OCI-M2 (cell line): Measurements from ENCODE around the gene KRT13.

Experiments used
- DNase-seq: peaks from one replicate; lab custom pipeline; 2025; ENCODE audit not compliant: unreplicated experiment; lab: John Stamatoyannopoulos, UW

Gene KRT13

GRCh38 chr17:41498276-41498675 is 7.1 kb downstream of the KRT13 start:
- no peak for DNase-seq

DNA sequence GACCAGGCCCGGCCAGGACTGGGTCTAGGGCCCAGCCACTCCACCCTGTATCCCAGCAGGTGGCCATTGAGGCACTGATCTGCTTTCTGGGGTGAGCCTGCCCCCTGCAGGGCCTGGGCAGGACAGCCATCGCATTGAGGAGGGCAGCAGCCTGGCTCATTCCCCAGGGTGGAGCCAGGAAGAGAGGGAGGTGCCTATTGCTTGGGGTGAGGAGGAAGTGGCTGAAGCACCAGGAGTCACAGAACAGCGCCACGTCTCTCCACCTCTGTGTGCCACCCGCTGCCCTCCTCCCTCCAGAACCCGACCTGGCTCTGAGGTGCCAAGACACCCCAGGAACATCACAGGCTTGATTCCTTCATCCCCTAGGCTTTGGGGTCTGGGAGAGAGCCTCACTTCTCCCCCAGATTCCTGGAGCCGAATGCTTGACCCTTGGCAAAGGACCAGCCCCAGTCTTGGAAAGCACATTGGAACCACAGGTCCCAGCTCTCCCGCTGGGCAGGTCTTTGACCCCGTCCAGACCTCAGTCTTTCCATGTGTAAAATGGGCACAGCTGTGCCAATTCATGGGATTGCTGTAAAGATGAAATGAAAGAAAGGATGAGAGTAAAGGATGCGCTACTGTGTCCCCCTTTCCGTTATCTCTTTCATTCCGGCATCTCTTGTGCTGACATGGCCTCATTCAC is 8.5 kb downstream of the KRT13 start:
- DNase-seq, result no peak

DNA sequence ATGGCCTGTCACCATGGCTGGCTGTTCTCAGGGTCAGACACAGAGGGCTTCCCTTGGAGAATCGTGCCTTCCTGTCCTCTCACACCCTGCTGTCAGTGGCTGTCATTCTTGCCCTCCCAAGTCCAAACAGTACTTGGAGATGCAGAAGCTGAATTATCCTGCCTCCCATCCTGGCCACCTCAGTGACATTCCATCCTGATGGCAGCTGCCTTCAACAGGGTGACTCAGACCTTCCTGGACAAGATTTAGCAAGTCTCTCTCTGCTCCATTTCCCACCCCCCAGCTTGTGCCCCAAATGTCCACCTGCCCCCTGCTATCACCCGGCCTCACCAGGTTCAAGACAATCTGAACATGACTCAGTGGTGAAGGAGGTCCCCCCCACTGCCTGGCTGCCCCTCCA is 10.9 kb downstream of the KRT13 start:
- DNase-seq, result no peak

DNA sequence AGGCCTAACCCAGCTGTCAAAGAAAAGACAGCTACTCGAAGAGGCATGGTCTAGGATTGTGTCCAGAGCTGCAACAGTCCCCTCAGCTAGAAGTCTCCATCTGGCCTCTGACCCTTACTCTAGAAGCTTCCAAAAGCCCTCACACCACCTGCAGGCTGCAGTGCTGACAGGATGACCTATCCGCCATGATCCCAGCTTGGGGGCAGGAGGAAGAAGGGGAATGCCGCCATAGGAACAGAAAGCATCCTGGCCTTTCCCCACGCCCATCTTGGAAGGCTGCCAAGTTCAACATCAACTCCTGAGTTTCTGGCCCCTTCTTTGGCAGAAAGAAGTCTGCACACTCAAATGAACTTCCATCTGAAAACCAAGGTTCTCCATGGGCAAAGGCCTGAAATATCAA is 12.6 kb downstream of the KRT13 start:
- DNase-seq, result no peak

DNA sequence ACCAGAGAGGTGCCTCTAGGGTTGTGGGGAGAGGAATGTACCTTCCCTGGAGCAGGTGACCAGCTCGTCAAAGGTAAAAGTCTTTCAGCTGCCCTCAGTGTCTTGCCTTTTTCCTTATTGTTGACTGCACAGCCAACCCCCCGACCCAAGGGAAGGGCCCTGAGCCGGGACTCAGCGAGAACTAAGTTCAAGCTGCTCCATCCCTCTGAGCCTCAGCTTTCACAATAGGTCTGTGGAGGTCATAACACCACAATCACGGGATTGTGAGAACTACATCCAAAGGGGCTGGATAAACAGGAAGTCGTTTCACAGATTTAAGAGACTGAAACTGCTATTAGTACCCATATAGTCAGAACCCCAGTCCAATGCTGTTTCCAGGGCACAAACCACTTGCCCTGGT is 13.1 kb downstream of the KRT13 start:
- no peak for DNase-seq

DNA sequence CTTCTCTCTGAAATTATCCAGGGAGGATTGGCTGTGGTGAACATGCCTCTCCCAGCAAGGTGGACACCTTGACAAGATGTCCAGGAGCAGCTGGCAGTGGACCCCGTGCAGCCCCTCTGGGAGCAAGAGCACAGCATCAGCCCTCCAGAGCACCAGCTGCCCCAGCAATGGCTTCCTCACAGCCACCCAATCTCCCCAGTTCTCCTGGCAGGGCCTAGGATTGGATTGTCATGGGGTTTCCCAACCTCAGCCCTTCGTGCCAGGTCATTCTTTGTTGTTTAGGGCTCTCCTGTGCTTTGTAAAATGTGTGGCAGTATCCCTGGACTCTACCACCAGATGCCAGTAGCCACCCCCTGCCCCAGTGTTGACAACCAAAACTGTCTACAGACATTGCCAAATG is 13.9 kb downstream of the KRT13 start:
- no peak for DNase-seq

GRCh38 chr17:41490000-41490990 is 15.1 kb downstream of the KRT13 start:
- DNase-seq, result no peak

GRCh38 chr17:41489531-41489930 is 15.9 kb downstream of the KRT13 start, which contains the start of gene KRT36:
Gene KRT36, minus strand, starts transcription at chr17:41489910. Its CDS starts 46 bp downstream, at chr17:41489864.
- no peak for DNase-seq

DNA sequence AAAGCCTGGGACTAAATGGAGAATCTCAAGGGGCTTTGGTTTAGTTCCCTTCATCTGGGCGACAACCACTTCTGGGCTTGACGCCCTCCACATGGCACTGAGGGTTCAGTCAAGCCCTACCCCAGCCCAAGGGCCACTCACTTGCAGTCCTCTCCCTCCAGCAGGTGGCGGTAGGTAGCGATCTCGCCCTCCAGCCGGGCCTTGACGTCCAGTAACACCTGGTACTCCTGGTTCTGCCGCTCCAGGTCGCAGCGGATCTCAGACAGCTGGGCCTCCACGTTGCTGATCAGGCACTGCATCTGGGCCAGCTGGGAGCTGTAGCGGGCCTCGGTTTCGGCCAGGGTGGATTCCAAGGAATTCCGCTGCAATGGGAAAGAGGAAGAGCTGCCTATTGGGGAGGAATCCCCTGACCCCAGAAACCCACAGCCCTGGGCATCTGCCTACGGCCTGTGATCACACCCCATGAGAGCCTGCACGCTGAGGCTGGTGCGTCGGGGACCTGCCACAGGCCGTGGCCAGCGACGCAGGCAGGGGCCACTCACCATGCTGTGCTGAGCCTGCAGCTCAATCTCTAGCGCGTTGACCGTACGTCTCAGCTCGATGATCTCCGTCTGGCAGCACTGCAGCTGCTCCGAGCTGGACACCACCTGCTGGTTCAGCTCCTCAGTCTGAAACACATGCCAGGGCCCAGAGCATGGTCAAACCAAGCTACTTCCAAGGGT is 18.4 kb downstream of the KRT13 start:
- no peak for DNase-seq

DNA sequence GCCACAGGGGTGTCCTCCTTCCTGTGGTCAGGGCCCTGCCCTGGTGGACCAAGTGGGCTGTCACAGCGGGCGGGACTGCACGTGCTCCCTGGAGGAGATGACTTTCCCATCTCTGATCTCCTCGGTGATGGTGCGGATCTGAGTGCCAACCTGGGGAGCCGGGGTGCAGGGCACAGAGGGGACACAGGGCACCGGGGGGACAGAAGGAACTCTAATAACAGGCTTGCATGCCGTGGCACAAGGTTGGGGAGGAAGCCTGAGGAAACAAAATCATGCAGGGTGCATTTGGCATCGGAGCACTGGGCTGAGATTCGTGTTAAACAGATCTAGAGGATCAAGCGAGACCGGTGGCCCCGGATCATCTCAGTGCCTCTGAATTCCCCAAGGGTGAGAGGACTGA is 19.1 kb downstream of the KRT13 start:
- no peak for DNase-seq

- DNase-seq, result no peak
Observed at GRCh38 chr17:41484920-41485904, 20.2 kb downstream of the KRT13 start.

DNA sequence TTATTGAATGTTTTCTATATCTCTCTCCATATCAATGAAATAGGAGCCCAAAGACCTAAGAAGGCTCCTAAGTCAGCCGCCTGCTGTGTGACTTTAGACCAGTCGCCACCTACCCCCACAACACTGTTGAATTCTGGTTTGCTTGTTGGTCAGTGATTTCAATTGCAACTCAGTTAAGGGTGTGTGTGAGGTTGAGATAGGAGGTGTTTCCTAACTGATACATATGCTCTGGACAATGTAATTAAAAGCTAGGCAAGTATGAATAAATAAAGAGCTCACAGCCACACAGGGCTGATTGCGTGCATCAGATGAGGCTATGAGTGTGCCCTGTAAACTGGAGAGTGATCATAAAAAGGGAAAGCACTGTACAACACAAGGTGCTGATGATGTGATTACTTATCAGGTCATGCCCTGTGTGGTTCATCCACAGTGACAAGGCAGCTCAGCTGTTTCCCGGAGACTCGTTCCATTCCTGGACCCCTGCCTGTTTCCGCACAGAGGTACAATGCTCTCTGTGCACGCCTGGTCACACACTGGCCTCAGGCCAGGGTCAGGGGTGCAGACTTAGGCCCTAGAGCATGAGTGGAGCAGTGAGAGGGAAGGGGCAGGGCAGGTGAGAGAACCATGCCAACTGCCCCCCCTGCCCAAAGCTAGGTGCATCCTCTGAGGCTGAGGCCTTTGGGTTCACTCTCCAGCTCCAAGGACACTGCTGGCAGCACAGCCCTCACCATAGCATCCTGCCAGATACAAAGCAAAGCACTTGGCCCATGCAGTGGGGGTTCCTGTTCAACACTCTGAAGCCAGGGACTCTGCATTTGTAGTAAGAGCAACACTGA is 21.2 kb downstream of the KRT13 start:
- no peak for DNase-seq

- DNase-seq, result no peak
Observed at GRCh38 chr17:41483531-41483930, 21.9 kb downstream of the KRT13 start.

DNA sequence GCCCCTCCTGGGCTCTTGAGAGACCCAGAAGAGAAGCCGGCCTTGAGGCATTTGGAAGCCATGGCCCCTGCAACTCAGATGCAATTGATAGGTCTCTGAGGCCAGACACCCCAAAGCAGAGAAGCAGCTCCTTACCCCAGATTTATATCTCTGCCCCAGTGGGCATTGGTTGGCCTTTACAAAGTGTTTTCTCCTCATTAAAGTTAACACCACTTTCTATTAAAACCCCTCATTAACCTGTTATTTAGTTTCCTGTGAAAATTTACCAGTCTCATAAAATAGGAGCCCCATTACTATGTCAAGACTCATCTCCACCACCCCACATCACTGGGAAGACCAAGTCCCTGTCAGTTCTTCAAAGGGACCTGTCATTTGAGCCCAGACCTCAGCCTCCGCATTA is 24.4 kb downstream of the KRT13 start, which contains the start of gene KRT35:
KRT35 (minus strand) TSS at position 116 of the 400 bp plus-strand sequence; CDS start at position 62, 54 bp downstream.
- no peak for DNase-seq

- DNase-seq, result no peak
Observed at GRCh38 chr17:41480581-41480980, 24.8 kb downstream of the KRT13 start.

GRCh38 chr17:41480136-41480535 is 25.3 kb downstream of the KRT13 start:
- no peak for DNase-seq

GRCh38 chr17:41478237-41478636 is 27.2 kb downstream of the KRT13 start:
- DNase-seq, result no peak

- no peak for DNase-seq
Observed at GRCh38 chr17:41476866-41477815, 28.3 kb downstream of the KRT13 start.
